Ureter (tissue), 1 donor: ENCODE data around the gene EML4. TPM values are rescaled to one million over a fixed set of nuclear protein-coding genes. Genes with fewer than 3 reads are reported as not detected.
A peak's percentile ranks its signal among the peaks of the same experiment; 100 is the strongest.

Source experiments
- DNase-seq: peaks from one replicate; pipeline ENCODE4 v3.0.0-alpha.2; 2020; ENCODE audit warnings: low spot score
- total RNA-seq: library from RNA; stranded (reverse); gene quantifications from one replicate; pipeline ENCODE4 v1.2.4, GENCODE V29; 2023
- donor health status: DM: yes; HTN: yes; CAD: no.

The EML4 gene
- total RNA-seq, 1 donor from 2014 or later, result 99.1 TPM

- no peak for DNase-seq
Measured at GRCh38 chr2:42137125-42137841, 31.9 kb upstream of the EML4 start.

DNA sequence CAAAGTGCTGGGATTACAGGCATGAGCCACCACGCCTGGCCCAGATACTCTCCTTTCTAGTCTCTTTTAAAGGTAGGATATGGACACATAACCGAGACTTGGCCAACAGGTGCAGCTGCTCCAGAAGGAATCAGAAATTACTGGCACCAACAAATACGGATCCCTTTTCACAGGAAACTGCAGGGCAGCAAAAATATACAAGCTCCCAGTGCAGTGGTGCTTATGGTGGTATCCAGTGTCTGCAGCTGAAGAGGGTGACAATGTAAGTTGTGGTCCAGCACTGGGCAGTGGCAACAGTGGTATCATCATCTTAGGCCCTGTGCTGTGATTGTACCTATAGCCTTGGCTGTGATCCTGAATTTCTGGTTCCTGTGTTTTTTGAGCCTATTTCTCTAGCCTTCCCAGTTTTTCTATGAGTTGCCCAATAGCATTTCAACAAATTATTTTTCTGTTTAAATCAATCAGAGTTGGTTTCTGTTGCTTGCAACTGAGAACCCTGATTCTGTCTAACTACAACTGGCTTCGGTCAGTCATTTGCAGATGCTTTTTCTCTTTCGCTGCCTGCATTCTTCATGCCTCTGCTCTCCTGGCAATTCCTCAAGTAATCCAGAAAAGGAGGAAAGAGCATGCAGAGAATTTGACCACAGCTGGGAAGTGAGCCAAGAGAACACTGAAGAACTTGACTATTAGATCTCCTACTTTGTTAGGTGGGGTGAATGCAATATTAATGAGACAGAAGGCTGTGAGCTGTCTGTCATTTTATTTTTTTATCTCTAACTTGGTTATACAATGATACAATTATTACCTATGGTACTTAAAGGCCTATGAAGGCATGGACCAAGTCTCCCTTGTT, 30.8 kb upstream of the EML4 start:
- peak; percentile 62 for DNase-seq

DNA sequence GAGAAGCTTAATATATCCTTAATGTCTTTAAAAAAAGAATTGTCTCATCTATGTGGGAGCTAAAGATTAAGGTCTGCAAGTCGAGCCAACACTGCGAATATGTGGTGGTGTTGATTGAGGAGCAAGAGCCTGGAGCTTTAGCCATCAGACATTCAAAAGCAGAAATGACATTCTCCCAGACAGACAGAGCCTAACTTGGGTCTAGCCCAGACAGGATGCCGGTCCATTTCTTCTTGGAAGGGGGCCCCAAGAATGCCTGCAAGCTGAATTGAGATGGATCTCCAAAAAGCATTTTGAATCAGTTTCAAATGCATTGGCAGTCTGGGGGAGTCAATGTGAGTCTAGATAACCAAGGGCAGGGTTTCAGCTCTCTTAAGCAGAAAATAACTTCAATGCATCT, 30.1 kb upstream of the EML4 start:
- no peak for DNase-seq

DNA sequence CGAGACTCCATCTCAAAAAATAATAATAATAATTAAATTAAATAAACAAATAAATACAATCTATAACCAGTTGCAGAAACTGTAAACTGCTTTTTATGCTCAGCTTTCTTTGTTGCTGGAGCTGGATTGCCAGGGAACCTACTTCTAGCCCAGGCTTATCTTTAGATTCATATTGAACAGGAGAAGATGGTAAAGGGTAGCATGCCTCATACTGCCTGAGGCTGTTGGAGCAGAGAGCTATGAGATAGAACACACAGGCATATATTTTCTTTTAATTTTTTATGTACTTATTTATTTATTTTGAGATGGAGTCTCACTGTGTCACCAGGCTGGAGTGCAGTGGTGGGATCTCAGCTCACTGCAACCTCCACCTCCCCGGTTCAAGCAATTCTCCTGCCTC, 28.7 kb upstream of the EML4 start:
- no peak for DNase-seq

DNA sequence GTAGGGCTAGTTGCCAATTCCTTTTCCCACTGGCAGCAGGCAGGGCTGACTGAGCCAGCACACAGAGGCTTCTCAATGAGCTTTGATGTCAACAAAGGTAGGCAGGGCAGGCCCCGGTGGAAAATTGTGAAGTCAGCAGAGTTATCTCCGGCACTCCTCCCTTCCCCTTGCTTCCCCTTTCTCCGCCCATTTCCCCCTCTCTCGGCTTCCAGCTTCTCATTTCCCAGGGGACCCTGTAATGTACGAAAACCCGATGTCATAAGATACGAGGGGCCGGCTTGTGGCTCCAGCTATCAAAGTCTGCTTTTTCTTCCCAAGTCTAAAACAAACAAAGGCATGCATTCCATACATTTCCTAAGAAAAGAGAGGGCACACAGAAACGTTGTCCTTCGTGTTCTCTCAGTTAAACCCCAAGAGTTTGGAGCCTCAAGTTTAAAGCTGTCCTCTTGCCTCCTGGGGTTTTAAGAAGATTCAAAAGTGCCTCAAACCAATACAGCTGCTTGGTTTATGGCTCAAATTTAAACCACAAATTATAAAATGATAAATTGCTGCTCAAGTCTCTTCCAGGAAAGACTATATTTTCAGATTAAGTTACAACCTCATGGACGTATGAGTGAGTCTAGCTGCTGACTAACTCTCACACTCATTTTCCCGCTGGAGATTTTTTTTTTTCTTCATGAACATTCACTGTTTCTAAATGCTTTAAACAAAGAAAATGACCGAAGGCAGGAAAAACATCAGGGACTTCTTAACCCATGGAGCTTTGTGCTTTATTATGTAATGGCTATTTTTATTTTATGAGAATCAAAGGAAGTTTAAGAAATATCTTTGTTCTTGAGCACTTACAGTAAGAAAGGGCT, 27.2 kb upstream of the EML4 start:
- DNase-seq, result no peak

DNA sequence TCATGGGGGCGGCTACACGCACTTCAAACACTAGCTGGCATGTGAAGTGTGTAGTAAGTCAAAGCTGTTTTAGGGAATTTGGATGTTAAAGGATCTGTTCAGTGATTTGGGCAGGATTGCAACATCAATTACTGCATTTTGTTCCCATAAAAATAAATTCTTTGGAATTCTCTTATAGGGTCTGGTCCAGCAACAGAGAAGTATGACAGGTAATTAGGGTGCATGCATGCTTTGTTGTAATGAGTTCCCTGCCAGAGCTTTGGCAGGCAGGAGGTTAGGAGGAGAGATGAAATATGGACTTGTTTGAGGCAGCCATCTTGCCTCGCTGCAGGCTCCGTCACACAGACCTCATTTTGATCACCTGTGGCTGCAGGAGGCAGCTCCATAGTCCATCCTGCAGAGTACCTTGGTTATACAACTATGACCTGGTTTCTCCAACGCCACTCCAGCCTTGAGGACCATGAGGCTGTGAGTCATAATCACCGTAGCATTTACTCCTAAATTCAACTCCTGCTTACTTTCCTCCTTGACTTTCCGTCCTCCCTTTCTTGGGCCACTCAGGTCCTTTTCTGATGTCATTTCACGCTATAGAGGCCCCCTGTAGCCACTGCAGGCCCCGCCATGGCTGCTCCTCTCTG, 26.5 kb upstream of the EML4 start:
- no peak for DNase-seq

DNA sequence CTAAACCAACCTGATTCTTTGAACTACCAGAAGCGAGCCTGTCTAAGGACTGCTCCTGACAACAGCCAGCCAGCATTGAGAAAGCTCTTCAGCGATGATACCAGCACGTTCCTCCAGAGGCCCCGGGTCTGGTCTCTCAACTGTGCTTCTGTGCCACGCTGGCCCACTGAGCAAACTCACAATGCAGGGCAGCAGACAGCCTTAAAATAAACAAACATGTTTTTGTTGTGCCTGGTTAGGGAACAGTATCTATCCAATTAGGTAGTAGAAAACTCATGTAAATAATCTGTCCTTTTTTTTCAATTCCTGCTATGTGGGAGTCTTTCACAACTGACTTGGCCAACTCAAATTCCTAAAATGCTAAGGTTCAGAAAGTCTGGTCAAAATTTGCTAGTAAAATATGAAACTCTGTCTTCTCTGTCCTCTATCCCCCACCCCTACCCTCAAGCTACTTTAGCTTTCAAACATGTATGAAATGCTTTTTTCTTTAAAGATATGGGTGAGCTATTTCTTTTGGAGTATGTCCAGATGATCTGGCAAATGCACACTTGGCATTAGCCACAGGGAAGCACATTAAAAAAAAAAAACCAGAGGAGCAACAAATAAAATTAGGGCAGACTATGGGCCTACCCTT, 21.4 kb upstream of the EML4 start:
- DNase-seq, result no peak

GRCh38 chr2:42150159-42150558, 19.0 kb upstream of the EML4 start:
- no peak for DNase-seq

DNA sequence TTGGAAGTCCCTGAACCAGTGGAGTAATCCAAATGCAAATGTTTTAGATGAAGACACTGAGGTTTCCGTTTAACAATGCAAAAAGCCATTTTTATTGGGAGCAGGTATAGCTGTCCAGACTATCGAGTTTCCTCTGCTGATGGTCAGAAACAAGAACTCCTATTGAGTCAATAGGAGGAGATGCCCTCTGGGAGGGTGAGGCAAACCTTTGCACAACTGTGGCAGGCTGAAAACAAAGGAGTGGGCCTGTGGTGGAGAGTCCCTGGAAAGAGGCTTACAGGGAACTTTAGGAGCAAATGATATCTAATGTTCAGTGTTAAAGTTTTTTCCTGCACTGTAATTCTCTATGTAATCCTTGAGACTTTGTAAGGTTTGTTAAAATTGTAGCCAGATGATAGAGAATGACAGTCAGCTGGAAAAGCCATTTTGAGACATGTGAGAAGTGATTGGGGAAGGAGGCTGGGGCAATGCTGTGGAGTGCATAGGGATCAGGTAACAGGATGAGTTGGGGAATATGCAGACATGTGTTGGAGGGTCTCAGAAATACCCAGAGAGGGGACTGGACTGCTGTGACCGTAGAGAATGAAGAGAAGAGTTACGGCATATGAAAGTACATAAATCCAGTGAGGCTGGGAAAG, 15.1 kb upstream of the EML4 start:
- DNase-seq, result no peak

DNA sequence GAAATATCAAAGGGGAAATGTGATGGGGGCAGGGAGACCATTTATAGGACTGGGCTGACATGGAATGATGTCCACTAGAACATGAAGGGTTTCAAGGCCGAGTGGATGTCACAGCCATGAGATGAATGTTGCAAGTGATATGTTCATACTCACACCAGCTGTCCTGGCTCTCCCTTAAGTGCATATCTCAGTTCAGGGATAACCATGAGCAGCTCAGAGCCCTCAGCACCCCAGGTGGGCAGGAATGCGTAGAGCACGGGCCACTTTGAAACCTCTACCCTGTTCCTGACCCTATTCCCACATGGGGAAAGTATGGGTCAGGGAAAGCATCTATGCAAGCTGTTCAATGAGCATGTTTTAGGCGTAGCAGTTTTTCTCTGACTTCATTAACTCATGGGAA, 12.4 kb upstream of the EML4 start:
- DNase-seq, result no peak

DNA sequence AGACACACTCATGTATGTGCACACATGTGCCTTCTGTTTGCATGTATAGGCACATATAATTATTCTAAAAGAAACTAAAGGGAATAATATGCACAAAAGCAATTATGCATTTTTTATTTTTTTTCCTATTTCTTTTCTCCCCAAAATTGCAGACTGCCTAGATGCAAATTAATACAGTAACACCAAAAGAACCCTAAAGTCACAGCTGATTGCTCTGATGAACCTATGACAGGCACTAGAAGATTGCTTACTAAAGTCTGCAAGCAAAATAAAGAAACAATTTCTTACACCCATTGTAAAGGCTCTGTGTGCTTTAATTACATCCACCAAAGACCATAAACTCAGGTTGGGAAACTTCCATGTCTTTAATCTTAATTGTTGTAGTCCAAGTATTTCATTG, 7.7 kb upstream of the EML4 start:
- DNase-seq, result no peak

DNA sequence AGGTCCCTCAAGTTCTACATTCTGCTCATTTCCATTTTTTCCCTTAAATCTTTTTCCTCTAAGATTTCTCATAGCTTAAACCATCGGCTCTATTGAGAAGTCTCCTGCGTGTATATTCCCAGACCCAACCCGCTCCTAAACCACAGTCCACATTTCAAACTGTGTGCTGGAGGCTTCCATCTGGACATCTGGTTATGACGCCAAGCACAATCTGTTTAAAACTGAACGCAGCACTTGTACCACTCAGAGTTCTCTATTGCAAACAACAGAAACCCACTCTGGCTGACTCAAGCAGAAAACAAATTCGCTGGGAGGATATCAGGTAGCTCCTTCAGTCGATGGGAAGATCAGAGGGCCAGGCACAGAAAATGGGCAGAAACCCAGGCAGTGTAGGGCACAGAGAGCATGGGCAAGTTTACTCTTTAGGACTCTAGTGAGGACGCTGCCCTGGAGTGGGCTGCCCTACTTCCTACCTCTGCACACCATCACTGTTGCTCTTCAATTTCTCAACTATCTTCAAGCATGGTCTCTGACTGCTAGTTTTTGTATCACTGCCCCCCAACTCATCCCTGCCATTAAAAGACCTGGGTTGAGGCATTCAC, 5.6 kb upstream of the EML4 start:
- no peak for DNase-seq

DNA sequence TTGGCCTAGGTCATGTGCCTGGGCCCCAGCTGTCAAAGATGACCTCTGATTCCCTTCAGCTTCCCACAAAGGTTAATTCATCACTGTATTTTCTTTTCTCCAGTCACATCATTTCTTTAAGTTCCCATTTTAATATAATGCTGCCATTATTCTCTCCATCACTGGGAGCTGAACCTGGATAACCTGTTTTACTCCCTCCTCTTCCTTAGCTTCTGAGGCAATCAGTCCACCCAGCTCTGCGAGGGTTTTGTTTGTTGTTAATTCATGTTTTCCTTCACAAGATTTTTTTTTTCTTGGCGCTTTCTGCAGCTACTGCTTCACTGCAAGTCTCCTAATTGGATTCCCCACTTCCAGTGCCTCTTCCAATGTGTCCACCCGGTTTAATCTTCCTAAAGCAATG, 5.1 kb upstream of the EML4 start:
- no peak for DNase-seq

DNA sequence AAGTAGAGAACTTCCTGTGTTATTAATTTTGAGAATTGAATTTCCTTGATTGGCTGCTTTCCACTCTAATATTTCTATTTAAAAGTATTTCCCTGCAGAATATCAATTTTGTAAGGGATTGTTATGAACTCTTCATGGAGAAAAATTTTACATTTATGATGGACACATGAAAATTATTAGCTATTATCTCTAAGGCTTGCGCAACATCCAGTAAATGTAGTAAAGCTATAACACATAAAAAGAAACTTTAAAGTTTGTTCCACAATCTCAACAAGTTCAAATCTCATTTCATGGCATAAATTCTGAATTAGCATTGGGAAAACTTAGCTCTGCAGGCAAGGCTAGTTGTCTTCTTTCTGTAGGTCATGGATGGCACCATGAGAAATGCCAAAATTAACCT, 4.2 kb upstream of the EML4 start:
- DNase-seq, result no peak

GRCh38 chr2:42167458-42167857, 1.7 kb upstream of the EML4 start:
- DNase-seq, result no peak

DNA sequence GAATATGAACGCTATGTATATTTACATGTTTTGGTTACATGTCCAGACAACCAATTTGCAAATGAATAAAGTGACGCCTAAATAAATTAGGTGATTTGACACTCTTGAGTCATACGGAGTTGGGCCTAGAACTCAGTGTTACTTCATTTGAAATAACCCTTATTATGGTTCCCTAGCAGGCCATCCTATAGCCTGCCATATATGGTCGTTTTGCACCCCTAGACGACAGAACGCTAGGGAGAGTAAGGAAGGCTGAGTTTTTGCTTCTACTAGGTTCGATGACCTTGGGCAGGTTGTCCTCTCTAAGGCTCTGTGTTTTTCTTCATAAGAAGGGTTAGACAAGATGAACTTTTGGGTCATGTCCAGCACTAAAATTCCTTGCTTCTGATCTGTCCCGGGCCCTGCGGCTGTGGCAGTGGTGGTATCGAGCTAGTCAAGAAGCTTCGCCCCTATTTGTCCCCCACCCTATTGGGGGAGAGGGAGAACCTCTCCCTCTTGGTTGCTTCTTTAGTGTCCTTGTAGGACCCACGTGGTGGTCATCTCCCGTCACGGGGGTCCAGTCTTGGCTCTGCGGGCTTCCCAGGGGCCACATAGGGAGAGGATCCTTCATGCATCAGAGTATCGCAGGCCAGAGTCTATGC, 574 bp upstream of the EML4 start:
- DNase-seq, result no peak

- no peak for DNase-seq
Measured at GRCh38 chr2:42169874-42170521, 845 bp downstream of the EML4 start.

- no peak for DNase-seq
Measured at GRCh38 chr2:42170619-42171395, 1.7 kb downstream of the EML4 start.
